Prostate gland (tissue), 2 donors: ENCODE results near the gene CACNG1.

Source experiments
- POLR2A ChIP-seq: fragments of 450-650 bp; IDR thresholded peaks from one replicate; pipeline ENCODE4 v1.6.1; 2016; ENCODE audit warnings: antibody characterized with exemption, mild to moderate bottlenecking
- POLR2AphosphoS5 ChIP-seq: sonication (generic); formaldehyde crosslinking; IDR thresholded peaks from one replicate; pipeline ENCODE4 v1.6.1; 2017; ENCODE audit warnings: antibody characterized with exemption
- TF ChIP-seq, protein P1 (sequence below), 4 experiments: fragments of 200-600 bp in 2 of 4; fragments of 450-650 bp in 2 of 4; sonication (generic) in 2 of 4; IDR thresholded peaks; 1 replicate in 3 of 4; 2 replicates in 1 of 4; pipeline ENCODE4 v1.5.1; 2016 to 2019; ENCODE audit warnings: antibody characterized with exemption in 4 of 4, mild to moderate bottlenecking in 2 of 4, moderate library complexity in 2 of 4

DNA sequence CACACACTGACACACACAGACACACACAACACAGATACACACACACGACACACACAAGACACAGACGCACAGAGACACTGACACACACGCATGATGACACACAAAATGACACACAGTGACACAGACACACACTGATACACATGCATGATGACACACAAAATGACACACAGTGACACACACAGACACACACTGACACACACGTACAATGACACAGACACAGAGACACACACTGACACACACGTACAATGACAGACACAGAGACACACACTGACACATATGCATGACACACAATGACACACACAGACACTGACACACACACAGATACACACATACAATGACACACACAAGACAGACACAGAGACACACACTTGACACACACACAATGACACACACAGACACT, 10.3 kb downstream of the CACNG1 start:
- TF ChIP-seq, protein P1, sequence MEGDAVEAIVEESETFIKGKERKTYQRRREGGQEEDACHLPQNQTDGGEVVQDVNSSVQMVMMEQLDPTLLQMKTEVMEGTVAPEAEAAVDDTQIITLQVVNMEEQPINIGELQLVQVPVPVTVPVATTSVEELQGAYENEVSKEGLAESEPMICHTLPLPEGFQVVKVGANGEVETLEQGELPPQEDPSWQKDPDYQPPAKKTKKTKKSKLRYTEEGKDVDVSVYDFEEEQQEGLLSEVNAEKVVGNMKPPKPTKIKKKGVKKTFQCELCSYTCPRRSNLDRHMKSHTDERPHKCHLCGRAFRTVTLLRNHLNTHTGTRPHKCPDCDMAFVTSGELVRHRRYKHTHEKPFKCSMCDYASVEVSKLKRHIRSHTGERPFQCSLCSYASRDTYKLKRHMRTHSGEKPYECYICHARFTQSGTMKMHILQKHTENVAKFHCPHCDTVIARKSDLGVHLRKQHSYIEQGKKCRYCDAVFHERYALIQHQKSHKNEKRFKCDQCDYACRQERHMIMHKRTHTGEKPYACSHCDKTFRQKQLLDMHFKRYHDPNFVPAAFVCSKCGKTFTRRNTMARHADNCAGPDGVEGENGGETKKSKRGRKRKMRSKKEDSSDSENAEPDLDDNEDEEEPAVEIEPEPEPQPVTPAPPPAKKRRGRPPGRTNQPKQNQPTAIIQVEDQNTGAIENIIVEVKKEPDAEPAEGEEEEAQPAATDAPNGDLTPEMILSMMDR (IDR thresholded peaks at IDR 0.05): no peak
- TF ChIP-seq POLR2AphosphoS5 (no peak), POLR2A (no peak)
